ENCODE results near the gene OPRD1. TPM values are rescaled to one million over a fixed set of nuclear protein-coding genes. Genes with fewer than 3 reads are reported as not detected.

Gene OPRD1
- total RNA-seq, 1 donor from 2014 or later: not detected

- peak overlapping the region; percentile 72 for H3K27ac ChIP-seq
- no peaks in the 10 kb centered on the region for H3K36me3 ChIP-seq
- peak overlapping the region; percentile 73 for H3K4me3 ChIP-seq
- no peak for TF ChIP-seq CTCF (IDR thresholded peaks at IDR 0.05)
- intact Hi-C loops (cut with DNase I): no loop called here
- ATAC-seq (peak; percentile 6 to 40), DNase-seq (peak; percentile 55)
- no peaks in the 10 kb centered on the region for H3K9me3 ChIP-seq
- H3K27me3 ChIP-seq (ENCODE audit: low read depth): no peaks in the 10 kb centered on the region
- H3K4me1 ChIP-seq: peaks cover 19% of the 10 kb centered on the region
These were observed 103.3 kb downstream of the OPRD1 start for GRCh38 chr1:28915031-28915895.

GRCh38 chr1:28917757-28918118, 105.8 kb downstream of the OPRD1 start:
- no peak overlapping the region for H3K27ac ChIP-seq
- no peak overlapping the region for H3K4me3 ChIP-seq
- H3K36me3 ChIP-seq: no peaks in the 10 kb centered on the region
- no peaks in the 10 kb centered on the region for H3K27me3 ChIP-seq (ENCODE audit: low read depth)
- no peaks in the 10 kb centered on the region for H3K9me3 ChIP-seq
- peaks cover 19% of the 10 kb centered on the region for H3K4me1 ChIP-seq
- ATAC-seq: no peak
- no peak for TF ChIP-seq CTCF (IDR thresholded peaks at IDR 0.05)
- intact Hi-C loops (cut with DNase I): no loop called here
- DNase-seq: no peak

Other genes with a start within 250 kb of the OPRD1 start
- gene RAB42, start 219.9 kb upstream of the OPRD1 start, total RNA-seq: 7.0 TPM
- gene TAF12, start 169.1 kb upstream of the OPRD1 start, total RNA-seq: 21.8 TPM
- not detected for gene RNU11, start 163.6 kb upstream of the OPRD1 start, total RNA-seq
- 14.2 TPM for gene GMEB1, start 143.4 kb upstream of the OPRD1 start, total RNA-seq
- gene YTHDF2, start 75.2 kb upstream of the OPRD1 start, total RNA-seq: 70.9 TPM
- gene EPB41, start 102.4 kb downstream of the OPRD1 start, total RNA-seq: 58.6 TPM

Measured in lower lobe of right lung (tissue), 2 donors.